SU-DHL-6 (cell line): ENCODE data around the gene NEURL4.

Experiments
- H2AFZ ChIP-seq: fragments of 200-600 bp; sonication (generic); 2 replicates; pipeline ENCODE4 v1.6.1; 2014; ENCODE audit warnings: low read depth, mild to moderate bottlenecking, moderate library complexity, mixed read lengths, antibody characterized with exemption, low read length; ENCODE audit not compliant: severe bottlenecking
- H3F3A ChIP-seq: fragments of 200-600 bp; shearing (Covaris generic); 2 replicates; pipeline ENCODE4 v1.6.0; 2016; ENCODE audit warnings: antibody characterized with exemption, mild to moderate bottlenecking; ENCODE audit not compliant: insufficient read depth
- H3K27ac ChIP-seq: fragments of 200-600 bp; sonication (generic); 2 replicates; pipeline ENCODE4 v1.5.1; 2016; ENCODE audit warnings: low read depth, mild to moderate bottlenecking, low read length, moderate library complexity, mixed read lengths
- H3K27me3 ChIP-seq: fragments of 200-600 bp; sonication (generic), shearing (Covaris generic); 2 replicates; pipeline ENCODE4 v1.6.0; 2014; ENCODE audit warnings: mild to moderate bottlenecking, low read length
- H3K36me3 ChIP-seq: fragments of 200-600 bp; sonication (generic); 2 replicates; pipeline ENCODE4 v1.6.1; 2014; ENCODE audit warnings: mild to moderate bottlenecking, low read length, mixed read lengths
- H3K4me2 ChIP-seq: fragments of 300-600, 200-600 bp; shearing (Covaris generic), sonication (generic); 2 replicates; pipeline ENCODE4 v1.6.0; 2014; ENCODE audit warnings: low read length, low read depth, mild to moderate bottlenecking; ENCODE audit not compliant: poor library complexity, severe bottlenecking
- H3K4me3 ChIP-seq: fragments of 200-600 bp; sonication (generic); 2 replicates; pipeline ENCODE4 v1.5.1; 2014; ENCODE audit warnings: antibody characterized with exemption, low read length, mild to moderate bottlenecking, mixed read lengths; ENCODE audit not compliant: insufficient read depth, poor library complexity, severe bottlenecking
- H3K79me2 ChIP-seq: fragments of 200-600 bp; sonication (generic); 2 replicates; pipeline ENCODE4 v1.6.1; 2014; ENCODE audit warnings: mild to moderate bottlenecking, low read length, moderate library complexity; ENCODE audit not compliant: insufficient read depth
- H3K9ac ChIP-seq: fragments of 200-600 bp; sonication (generic); 2 replicates; pipeline ENCODE4 v1.7.0; 2014; ENCODE audit warnings: mild to moderate bottlenecking, low read length
- H3K9me2 ChIP-seq: fragments of 200-600 bp; sonication (generic); replicated peaks from 2 replicates; pipeline ENCODE4 v1.6.1; 2014; ENCODE audit warnings: low read length; ENCODE audit not compliant: insufficient read depth
- H3K9me3 ChIP-seq: fragments of 200-600 bp; sonication (generic); 2 replicates; pipeline ENCODE4 v1.6.1; 2014; ENCODE audit warnings: low read length, mixed read lengths; ENCODE audit not compliant: insufficient read depth
- H4K20me1 ChIP-seq: fragments of 200-600 bp; sonication (generic); 2 replicates; pipeline ENCODE4 v1.6.1; 2014; ENCODE audit warnings: low read depth, mild to moderate bottlenecking, antibody characterized with exemption, low read length, moderate library complexity, mixed read lengths
- CTCF ChIP-seq: fragments of 200-600 bp; sonication (generic); IDR thresholded peaks from one replicate; pipeline ENCODE4 v1.5.1; 2017; ENCODE audit warnings: antibody characterized with exemption, mild to moderate bottlenecking, low read length, moderate library complexity; ENCODE audit not compliant: insufficient read depth, poor library complexity, severe bottlenecking
- EZH2phosphoT487 ChIP-seq: fragments of 200-600 bp; sonication (generic), shearing (Covaris generic); conservative IDR thresholded peaks from 2 replicates; pipeline ENCODE4 v1.6.1; 2018; ENCODE audit warnings: mild to moderate bottlenecking, antibody characterized with exemption, low read length, moderate library complexity, mixed read lengths

NEURL4 gene

GRCh38 chr17:7352503-7352889 is 23.4 kb upstream of the NEURL4 start:
- H2AFZ ChIP-seq = peak overlapping the region; percentile 55
- H4K20me1 ChIP-seq = no peaks in the 10 kb centered on the region
- TF ChIP-seq CTCF (no peak), EZH2phosphoT487 (no peak)
- H3K9me3 ChIP-seq = no peaks in the 10 kb centered on the region
- peaks cover 13% of the 10 kb centered on the region for H3F3A ChIP-seq
- peak overlapping the region; percentile 71 for H3K4me2 ChIP-seq
- H3K9me2 ChIP-seq = no peaks in the 10 kb centered on the region
- H3K27ac ChIP-seq = peak overlapping the region; percentile 16; the same call in 1 of the 2 replicates
- H3K36me3 ChIP-seq = no peaks in the 10 kb centered on the region
- H3K9ac ChIP-seq = peak overlapping the region; percentile 85
- H3K27me3 ChIP-seq = no peaks in the 10 kb centered on the region
- peak overlapping the region; percentile 71 for H3K4me3 ChIP-seq
- no peaks in the 10 kb centered on the region for H3K79me2 ChIP-seq

DNA sequence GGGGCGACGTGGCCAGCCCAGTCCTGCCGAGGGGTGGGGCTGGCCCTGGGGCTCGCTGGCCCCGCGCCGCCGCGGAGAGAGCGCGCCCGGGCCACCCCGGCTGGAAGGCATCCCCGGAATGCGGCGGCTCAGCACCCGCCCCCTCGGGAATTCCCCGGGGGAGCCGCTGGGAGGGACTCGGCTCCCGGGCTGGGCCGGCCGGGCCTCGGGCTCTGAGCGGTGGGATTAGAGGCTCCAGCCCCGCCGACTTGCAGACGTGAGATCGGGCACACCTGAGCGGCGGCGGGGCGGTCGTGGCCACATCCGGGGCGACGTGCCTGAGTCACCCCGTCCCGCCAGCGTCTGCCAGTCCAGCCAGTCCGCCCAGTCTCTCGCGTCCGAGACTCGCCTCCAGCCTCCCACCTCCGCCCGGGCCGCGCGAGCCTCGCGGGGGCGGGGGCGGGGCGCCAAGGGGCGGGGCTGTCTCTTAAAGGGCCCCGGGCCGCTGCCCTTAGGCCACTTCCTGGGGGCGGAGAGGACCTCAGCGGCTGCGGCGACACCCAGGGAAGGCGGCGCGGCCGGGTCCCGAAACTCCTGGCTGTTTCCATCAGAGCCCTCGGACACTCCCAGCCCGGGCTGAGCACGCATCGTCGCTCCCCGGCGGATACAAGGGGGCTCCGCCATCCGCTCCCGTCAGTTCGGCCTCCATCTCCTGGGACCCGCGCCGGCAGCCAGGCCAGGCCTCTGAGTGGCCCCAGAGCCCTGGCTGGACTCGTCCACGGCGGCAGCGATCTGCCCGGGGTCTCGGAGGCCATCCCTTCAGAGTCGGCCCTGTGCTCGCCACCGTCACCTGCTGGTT is 22.7 kb upstream of the NEURL4 start, which contains the start of gene KCTD11:
TSS of gene KCTD11 (plus strand) at position 498 of the 838 bp plus-strand sequence.
- TF ChIP-seq CTCF (no peak), EZH2phosphoT487 (no peak)
- Histone ChIP-seq H3K9me3 (no peaks in the 10 kb centered on the region), H3K9me2 (no peaks in the 10 kb centered on the region), H3K27ac (peak within 1 kb of the TSS; percentile 71), H3K27me3 (no peaks in the 10 kb centered on the region), H3K4me3 (peak within 1 kb of the TSS; percentile 71), H4K20me1 (no peaks in the 10 kb centered on the region), H3F3A (peaks cover 13% of the 10 kb centered on the region), H3K79me2 (no peaks in the 10 kb centered on the region), H3K36me3 (no peaks in the 10 kb centered on the region), H3K9ac (peak within 1 kb of the TSS; percentile 85), H2AFZ (peak within 1 kb of the TSS; percentile 55), H3K4me2 (peak within 1 kb of the TSS; percentile 71)

DNA sequence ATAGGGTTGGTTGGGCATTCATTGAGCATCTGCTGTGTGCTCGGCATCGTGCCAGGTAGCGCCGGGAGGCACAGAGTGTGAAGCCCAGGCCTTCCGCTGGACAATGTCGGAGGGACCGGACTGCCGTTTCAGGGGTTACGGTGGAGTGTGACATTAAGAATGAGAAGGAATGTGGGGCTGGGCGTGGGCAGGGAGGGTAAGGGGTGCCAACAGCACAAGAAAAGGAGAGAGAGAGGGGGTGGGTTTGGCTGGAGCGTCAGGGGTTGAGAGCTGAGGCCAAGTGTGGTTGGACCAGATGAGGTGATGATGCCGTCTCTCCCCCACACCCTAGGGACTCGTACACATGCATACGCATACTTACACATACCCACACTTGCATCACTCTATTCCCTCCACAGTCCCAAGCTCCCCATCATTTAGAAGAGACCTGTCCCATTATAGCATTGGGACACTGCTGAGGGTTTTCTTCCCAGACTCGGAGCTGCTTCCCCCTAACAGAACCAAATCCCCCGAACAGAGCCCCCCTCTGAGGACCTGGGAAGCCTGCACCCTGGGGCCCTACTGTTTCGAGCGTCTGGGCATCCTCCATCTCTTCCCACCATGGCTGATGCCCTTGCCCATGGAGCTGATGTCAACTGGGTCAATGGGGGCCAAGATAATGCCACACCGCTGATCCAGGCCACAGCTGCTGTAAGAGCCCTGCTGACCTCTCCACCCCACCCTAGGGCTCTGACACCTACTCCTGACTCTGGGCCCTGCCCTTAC is 19.5 kb upstream of the NEURL4 start:
- Histone ChIP-seq H3K4me3 (no peak overlapping the region), H3K4me2 (no peak overlapping the region), H2AFZ (no peak overlapping the region), H3K36me3 (no peaks in the 10 kb centered on the region), H3K79me2 (no peaks in the 10 kb centered on the region), H3F3A (peaks cover 13% of the 10 kb centered on the region), H3K9me2 (no peaks in the 10 kb centered on the region), H3K27me3 (no peaks in the 10 kb centered on the region), H3K9me3 (no peaks in the 10 kb centered on the region), H4K20me1 (no peaks in the 10 kb centered on the region), H3K9ac (no peak overlapping the region), H3K27ac (no peak overlapping the region)
- no peak for TF ChIP-seq CTCF
- TF ChIP-seq EZH2phosphoT487 = no peak
